Uterus (tissue), 4 donors: ENCODE measurements around the gene MRPL24. TPM values are rescaled to one million over a fixed set of nuclear protein-coding genes. Genes with fewer than 3 reads are reported as not detected.

Source experiments
- DNase-seq, 2 donors: peaks; one replicate each; pipeline ENCODE4 v3.0.0-alpha.2; 2019 to 2020
- H3K27ac ChIP-seq, 2 donors: fragments of 200-600 bp; sonication (generic); 1 replicate in 1 of 2; 2 replicates in 1 of 2; pipeline ENCODE4 v1.5.1; 2016 to 2018
- H3K27me3 ChIP-seq, 2 donors: fragments of 200-600 bp; sonication (generic); one replicate each; pipeline ENCODE4 v1.5.1; 2018 to 2019; ENCODE audit warnings: control low read depth in 1 of 2
- H3K36me3 ChIP-seq, 2 donors: fragments of 200-600 bp; sonication (generic); one replicate each; pipeline ENCODE4 v1.5.1; 2019; ENCODE audit warnings: control low read depth in 1 of 2
- H3K4me1 ChIP-seq, 2 donors: fragments of 200-600 bp; sonication (generic); one replicate each; pipeline ENCODE4 v1.5.1; 2018 to 2019; ENCODE audit warnings: control low read depth in 1 of 2
- H3K4me3 ChIP-seq, 2 donors: fragments of 200-600 bp; sonication (generic); 1 replicate in 1 of 2; 2 replicates in 1 of 2; pipeline ENCODE4 v1.5.1; 2018 to 2019; ENCODE audit warnings: mild to moderate bottlenecking in 1 of 2
- H3K9me3 ChIP-seq, 2 donors: fragments of 200-600 bp; sonication (generic); one replicate each; pipeline ENCODE4 v1.5.1; 2019; ENCODE audit warnings: control low read depth in 1 of 2
- POLR2A ChIP-seq, 2 donors: fragments of 450-650 bp; IDR thresholded peaks; one replicate each; pipeline ENCODE4 v1.6.1; 2016; ENCODE audit warnings: antibody characterized with exemption in 2 of 2, mild to moderate bottlenecking in 1 of 2, moderate library complexity in 1 of 2
- intact Hi-C: fragments of 100-400 bp; cut with DNase I; formaldehyde crosslinking; loops from one replicate; pipeline ENCODE4 v1.15.1; 2023; ENCODE audit warnings: low total_unique reads
- total RNA-seq, 4 donors: library from RNA; depleted of rRNA in 3 of 4; stranded (reverse); fragments of >200 nt in 3 of 4; gene quantifications; one replicate each; pipeline versions ENCODE4 v1.1.0 to v1.2.4, GENCODE V29; 2014 to 2023
- TF ChIP-seq, protein P1 (sequence below), 4 experiments: fragments of 200-600 bp in 2 of 4; fragments of 450-650 bp in 2 of 4; sonication (generic) in 2 of 4; IDR thresholded peaks; one replicate each; pipeline ENCODE4 v1.5.1; 2016 to 2019; ENCODE audit warnings: antibody characterized with exemption in 4 of 4, mild to moderate bottlenecking in 2 of 4, moderate library complexity in 1 of 4
- donor health status: DM: yes; HTN: yes; CAD: no.

Gene MRPL24
- total RNA-seq, 4 donors from 2014 or later: 8.2 to 58.5 (median 23.8) TPM

DNA sequence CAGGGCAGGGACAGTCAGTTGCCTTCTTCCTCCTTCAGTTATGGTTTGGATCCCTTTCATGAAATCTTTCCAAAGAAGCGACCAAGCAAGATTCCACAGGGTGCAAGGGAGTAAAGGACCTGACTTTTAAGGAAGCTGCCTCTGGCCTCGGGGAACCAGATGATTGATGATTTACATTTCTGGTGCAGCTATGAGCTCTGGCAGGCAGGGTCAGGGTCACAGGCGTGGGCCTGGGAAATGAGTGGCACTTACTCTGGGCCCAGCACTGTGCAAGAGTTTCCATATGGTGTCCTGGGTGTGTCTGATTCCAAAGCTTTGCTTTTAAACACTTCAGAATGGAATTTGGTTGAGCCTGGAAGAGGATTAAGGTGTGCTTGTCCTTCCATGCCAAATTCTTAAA, 28.3 kb downstream of the MRPL24 start:
- TF ChIP-seq, protein P1, sequence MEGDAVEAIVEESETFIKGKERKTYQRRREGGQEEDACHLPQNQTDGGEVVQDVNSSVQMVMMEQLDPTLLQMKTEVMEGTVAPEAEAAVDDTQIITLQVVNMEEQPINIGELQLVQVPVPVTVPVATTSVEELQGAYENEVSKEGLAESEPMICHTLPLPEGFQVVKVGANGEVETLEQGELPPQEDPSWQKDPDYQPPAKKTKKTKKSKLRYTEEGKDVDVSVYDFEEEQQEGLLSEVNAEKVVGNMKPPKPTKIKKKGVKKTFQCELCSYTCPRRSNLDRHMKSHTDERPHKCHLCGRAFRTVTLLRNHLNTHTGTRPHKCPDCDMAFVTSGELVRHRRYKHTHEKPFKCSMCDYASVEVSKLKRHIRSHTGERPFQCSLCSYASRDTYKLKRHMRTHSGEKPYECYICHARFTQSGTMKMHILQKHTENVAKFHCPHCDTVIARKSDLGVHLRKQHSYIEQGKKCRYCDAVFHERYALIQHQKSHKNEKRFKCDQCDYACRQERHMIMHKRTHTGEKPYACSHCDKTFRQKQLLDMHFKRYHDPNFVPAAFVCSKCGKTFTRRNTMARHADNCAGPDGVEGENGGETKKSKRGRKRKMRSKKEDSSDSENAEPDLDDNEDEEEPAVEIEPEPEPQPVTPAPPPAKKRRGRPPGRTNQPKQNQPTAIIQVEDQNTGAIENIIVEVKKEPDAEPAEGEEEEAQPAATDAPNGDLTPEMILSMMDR (IDR thresholded peaks at IDR 0.05): no peak
- TF ChIP-seq POLR2A (IDR thresholded peaks at IDR 0.05): no peak
- DNase-seq: no peak
- Histone ChIP-seq H3K27me3 (no peaks in the 10 kb centered on the region), H3K27ac (peak overlapping the region in 1 of 2 donors; percentile 24), H3K4me3 (no peak overlapping the region), H3K36me3 (no peaks in the 10 kb centered on the region), H3K9me3 (no peaks in the 10 kb centered on the region), H3K4me1 (peaks cover 0 to 17% of the 10 kb centered on the region in 2 donors)
- intact Hi-C loops: no loop called here

DNA sequence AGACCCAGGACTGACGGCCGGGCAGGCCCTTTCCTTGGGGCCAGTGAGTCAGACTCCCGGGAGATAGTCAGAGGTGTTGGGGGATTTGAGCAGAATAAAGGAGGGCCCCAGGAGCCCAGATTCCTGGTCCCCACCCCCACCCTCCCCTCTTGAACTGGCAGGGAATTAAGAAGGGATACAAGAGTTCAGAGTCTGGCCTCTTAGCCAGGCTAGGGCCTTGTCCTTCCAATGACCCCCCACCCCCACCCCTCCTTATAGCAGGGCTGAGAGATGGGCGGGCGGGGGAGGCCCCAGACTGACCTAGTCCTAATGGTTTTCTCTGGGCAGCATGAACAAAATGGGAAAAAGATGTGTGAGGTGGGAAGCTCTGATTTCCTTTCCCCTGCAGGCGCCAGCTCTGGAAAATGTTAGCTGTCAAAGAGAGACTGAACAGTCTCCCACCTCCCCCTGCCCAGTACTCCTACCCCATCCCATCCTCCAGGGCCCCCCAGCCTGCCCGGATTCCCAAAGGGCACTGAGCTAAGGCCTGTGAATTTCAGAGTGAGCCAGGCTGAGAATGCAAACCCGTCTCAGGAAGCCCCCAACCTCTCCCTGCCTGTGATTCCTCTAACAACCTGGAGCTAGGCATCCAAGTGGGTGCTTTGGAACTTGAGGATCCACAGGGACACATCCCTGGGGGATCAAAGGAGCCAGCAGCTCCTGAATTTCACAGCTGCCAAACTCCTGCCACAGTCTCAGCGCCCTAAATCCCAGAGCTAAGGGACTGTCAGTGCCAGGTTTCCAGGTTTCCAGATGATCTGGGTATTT, 29.7 kb downstream of the MRPL24 start:
- Histone ChIP-seq H3K4me1 (peaks cover 0 to 22% of the 10 kb centered on the region in 2 donors), H3K4me3 (no peak overlapping the region), H3K27ac (peak overlapping the region; percentile 92), H3K9me3 (no peaks in the 10 kb centered on the region), H3K27me3 (no peaks in the 10 kb centered on the region), H3K36me3 (no peaks in the 10 kb centered on the region)
- intact Hi-C loops: no loop called here
- DNase-seq: peak; percentile 59 to 71
- no peak for TF ChIP-seq POLR2A (IDR thresholded peaks at IDR 0.05)
- TF ChIP-seq, protein P1 (IDR thresholded peaks at IDR 0.05): no peak

DNA sequence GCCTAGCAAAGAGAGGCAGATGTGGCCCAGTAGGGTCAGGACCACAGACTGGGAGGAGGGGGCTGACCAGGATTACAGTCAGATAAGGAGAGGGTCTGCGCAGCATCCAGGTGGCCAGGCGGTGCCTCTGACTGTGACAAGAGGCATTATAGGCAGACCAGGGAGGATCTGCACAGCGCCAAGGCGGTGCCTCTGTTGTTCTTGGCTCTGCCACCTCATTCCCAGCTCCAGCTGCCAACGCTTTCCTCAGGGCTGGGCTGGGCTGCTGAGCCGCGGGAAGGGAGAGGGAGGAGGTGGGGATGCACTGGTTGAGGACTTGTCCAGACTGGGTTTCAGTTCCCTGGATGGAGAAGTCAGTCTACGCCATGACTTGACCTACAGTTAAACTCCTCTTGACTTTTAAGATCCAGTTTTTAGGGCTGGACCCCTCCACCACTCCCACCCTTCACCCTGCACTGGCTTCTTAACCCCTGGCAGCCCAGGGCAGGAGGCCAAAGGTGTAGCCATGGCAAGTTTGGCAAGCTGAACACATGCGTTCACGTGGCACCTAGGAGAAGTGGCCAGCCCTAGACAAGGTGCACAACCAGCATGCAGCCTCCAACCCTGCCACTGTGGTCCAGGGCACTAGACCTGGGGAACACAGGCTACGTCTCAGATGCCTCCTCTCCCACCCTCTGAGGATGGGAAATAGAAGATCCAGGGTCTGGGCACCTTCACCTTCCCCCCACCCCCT, 31.0 kb downstream of the MRPL24 start:
- DNase-seq: peak; percentile 52 to 57
- TF ChIP-seq POLR2A (IDR thresholded peaks at IDR 0.05): no peak
- TF ChIP-seq, protein P1 (IDR thresholded peaks at IDR 0.05): no peak
- no peaks in the 10 kb centered on the region for H3K9me3 ChIP-seq
- no peaks in the 10 kb centered on the region for H3K27me3 ChIP-seq
- peak overlapping the region; percentile 92 for H3K27ac ChIP-seq
- no peaks in the 10 kb centered on the region for H3K36me3 ChIP-seq
- no peak overlapping the region for H3K4me3 ChIP-seq
- intact Hi-C loops: no loop called here
- H3K4me1 ChIP-seq: peaks cover 0 to 34% of the 10 kb centered on the region in 2 donors

DNA sequence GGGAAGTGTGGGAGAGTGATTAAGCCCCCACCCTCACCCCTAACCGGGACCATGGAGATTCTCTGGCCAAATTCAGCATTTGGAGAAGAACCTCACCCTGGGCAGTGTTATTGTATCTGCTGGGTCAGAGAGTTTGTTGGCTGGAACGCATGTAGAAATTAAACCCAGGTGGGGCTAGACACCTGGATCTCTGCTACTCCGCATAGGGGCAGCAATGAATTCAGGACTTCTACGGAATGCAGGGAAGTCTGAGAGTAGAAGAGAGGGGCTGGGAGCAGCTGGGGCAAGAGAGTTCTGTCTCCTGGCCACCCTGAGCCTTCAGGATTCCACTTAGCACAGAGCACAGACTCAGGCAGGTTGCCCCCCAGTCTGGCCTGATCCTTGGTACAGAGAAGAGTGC, 31.9 kb downstream of the MRPL24 start:
- intact Hi-C loops: no loop called here

DNA sequence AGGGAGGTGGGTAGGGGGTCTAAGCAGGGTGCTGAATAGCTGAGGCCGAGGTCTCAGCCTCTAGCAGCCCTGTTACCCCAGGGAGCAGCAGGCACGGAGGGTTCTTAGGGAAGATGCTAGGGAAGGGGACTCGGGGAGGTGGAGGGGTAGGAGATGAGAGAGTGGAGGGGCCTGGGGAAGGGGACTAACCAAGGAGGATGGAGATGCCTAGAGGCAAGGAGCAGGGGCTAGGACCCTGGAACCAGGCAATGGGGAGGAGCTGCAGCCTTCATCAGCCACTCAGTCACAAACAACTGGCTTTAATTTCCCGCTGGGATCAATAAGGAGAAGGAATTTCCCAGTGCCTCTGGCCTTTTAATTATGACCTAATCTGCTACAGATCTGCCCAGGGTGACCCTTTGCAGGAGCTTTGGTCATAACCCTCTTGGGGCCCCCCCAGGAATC, 32.6 kb downstream of the MRPL24 start:
- H3K27ac ChIP-seq: peak overlapping the region; percentile 92

More for the DNA sequence above, 31.9 kb downstream of the MRPL24 start:
- peaks cover 0 to 34% of the 10 kb centered on the region in 2 donors for H3K4me1 ChIP-seq
- no peak for DNase-seq
- H3K27me3 ChIP-seq: no peaks in the 10 kb centered on the region
- peak overlapping the region; percentile 92 for H3K27ac ChIP-seq
- no peak overlapping the region for H3K4me3 ChIP-seq
- no peaks in the 10 kb centered on the region for H3K9me3 ChIP-seq
- H3K36me3 ChIP-seq: no peaks in the 10 kb centered on the region
- no peak for TF ChIP-seq POLR2A (IDR thresholded peaks at IDR 0.05)

More for the DNA sequence above, 32.6 kb downstream of the MRPL24 start:
- Histone ChIP-seq H3K4me1 (peaks cover 0 to 34% of the 10 kb centered on the region in 2 donors), H3K36me3 (no peaks in the 10 kb centered on the region), H3K4me3 (no peak overlapping the region), H3K9me3 (no peaks in the 10 kb centered on the region), H3K27me3 (no peaks in the 10 kb centered on the region)
- no peak for DNase-seq
- TF ChIP-seq, protein P1 (IDR thresholded peaks at IDR 0.05): no peak
- no peak for TF ChIP-seq POLR2A (IDR thresholded peaks at IDR 0.05)
- intact Hi-C loops: no loop called here
